Parathyroid adenoma (tissue), 2 donors: ENCODE results near the gene CIART.
"Not testable (repeated sequence)": the region's sequence is repeated elsewhere in the genome, so short reads cannot be mapped to it uniquely, and the experiment has no call there.

Experiments used
- H2AFZ ChIP-seq: fragments of 300-600 bp; sonication (generic); one replicate; pipeline ENCODE4 v1.7.0; 2017; ENCODE audit warnings: antibody characterized with exemption, mild to moderate bottlenecking
- H3K27ac ChIP-seq: fragments of 300-600 bp; sonication (generic); one replicate; pipeline ENCODE4 v1.7.0; 2017
- H3K27me3 ChIP-seq: fragments of 300-600 bp; sonication (generic); one replicate; pipeline ENCODE4 v1.7.0; 2017; ENCODE audit warnings: low read length; ENCODE audit not compliant: control insufficient read depth, insufficient read depth
- H3K36me3 ChIP-seq: fragments of 300-600 bp; sonication (generic); one replicate; pipeline ENCODE4 v1.7.0; 2017; ENCODE audit warnings: low read length; ENCODE audit not compliant: control insufficient read depth, insufficient read depth
- H3K4me1 ChIP-seq: fragments of 300-600 bp; sonication (generic); one replicate; pipeline ENCODE4 v1.7.0; 2017; ENCODE audit warnings: control low read depth
- H3K4me2 ChIP-seq: fragments of 300-600 bp; sonication (generic); one replicate; pipeline ENCODE4 v1.7.0; 2017; ENCODE audit warnings: low read length
- H3K4me3 ChIP-seq: fragments of 300-600 bp; sonication (generic); one replicate; pipeline ENCODE4 v1.7.0; 2017; ENCODE audit warnings: low read depth, low read length
- H3K79me2 ChIP-seq: fragments of 300-600 bp; sonication (generic); one replicate; pipeline ENCODE4 v1.7.0; 2017; ENCODE audit warnings: control low read depth
- H3K9ac ChIP-seq: fragments of 300-600 bp; sonication (generic); one replicate; pipeline ENCODE4 v1.7.0; 2017; ENCODE audit warnings: mild to moderate bottlenecking
- H3K9me3 ChIP-seq: fragments of 300-600 bp; sonication (generic); one replicate; pipeline ENCODE4 v1.7.0; 2017; ENCODE audit warnings: low read length; ENCODE audit not compliant: control insufficient read depth
- TF ChIP-seq, protein P1 (sequence below): fragments of 300-600 bp; sonication (generic); IDR thresholded peaks from one replicate; pipeline ENCODE4 v1.7.0; 2017; ENCODE audit warnings: antibody characterized with exemption, mild to moderate bottlenecking
- donor health status: primary hyperparathyroidism.

CIART gene

DNA sequence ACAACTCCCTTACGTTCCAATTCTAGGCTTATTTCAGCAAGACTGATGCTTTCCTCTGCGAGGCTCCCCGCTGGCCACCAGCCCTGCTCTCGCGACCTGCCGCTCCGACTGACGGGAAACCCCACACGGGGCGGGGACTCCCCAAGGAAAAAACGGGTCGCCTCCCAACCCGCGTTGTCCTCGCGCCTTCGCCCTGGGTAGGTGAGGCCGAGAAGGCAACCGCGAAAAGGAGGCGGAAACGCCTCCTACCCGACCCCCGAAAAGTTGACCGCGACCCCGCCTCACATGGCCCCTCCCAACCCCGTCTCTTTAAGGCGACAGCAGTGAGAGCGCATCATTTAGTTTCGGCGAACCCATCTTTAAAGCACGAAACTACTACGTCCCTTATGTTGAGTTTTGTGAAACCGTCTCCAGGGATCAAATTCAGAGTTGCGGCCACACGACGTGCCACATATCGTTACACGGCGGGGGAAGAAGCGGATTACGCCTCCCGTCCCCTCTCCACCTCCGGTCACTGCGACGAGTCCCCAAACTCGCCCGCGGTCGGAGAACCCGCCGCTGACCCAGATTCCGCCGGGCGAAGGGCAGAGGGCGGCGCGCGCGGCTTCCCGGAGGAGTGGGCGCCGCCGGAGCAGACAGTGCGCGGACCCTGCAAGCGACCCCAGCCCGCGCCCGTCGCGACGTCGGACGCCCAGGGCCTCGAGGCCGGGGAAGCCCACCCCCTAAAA lies 47.6 kb upstream of the CIART start:
- H3K4me2 ChIP-seq: peak overlapping the region; percentile 90
- H3K27me3 ChIP-seq: no peaks in the 10 kb centered on the region
- peak overlapping the region; percentile 94 for H3K4me3 ChIP-seq
- H3K4me1 ChIP-seq: peaks cover 2% of the 10 kb centered on the region
- peak overlapping the region; percentile 87 for H3K9ac ChIP-seq
- H3K27ac ChIP-seq: peak overlapping the region; percentile 95
- H3K36me3 ChIP-seq: no peaks in the 10 kb centered on the region
- no peaks in the 10 kb centered on the region for H3K79me2 ChIP-seq
- peak overlapping the region; percentile 83 for H2AFZ ChIP-seq
- TF ChIP-seq, protein P1, sequence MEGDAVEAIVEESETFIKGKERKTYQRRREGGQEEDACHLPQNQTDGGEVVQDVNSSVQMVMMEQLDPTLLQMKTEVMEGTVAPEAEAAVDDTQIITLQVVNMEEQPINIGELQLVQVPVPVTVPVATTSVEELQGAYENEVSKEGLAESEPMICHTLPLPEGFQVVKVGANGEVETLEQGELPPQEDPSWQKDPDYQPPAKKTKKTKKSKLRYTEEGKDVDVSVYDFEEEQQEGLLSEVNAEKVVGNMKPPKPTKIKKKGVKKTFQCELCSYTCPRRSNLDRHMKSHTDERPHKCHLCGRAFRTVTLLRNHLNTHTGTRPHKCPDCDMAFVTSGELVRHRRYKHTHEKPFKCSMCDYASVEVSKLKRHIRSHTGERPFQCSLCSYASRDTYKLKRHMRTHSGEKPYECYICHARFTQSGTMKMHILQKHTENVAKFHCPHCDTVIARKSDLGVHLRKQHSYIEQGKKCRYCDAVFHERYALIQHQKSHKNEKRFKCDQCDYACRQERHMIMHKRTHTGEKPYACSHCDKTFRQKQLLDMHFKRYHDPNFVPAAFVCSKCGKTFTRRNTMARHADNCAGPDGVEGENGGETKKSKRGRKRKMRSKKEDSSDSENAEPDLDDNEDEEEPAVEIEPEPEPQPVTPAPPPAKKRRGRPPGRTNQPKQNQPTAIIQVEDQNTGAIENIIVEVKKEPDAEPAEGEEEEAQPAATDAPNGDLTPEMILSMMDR: no peak
- no peaks in the 10 kb centered on the region for H3K9me3 ChIP-seq

DNA sequence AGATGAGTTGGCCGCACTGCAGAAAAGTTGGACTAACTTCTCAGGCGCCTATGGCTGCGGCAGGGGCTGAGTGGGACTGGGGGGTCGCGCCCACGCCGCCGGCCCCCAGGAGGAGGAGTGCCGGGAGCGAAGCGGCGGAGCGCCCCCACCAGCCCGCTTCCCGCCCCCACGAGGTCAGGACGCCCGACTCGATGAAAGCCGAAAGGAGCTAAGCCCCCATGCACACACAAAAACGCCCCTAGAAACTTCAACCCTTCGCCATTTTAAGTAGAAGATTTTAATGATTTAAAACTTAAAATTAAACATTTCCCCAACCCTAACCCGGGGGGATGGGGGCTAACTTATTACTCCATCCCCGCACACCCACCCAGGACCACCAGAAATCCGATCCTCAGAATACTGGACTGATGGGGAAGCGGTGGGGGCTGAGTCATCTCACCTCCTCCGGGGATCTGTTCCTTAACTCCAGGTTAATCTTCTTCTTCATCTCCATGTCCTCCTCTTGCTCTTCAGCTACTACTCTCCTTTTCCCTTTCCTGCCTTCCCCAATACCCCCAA lies 47.0 kb upstream of the CIART start:
- H2AFZ ChIP-seq: peak overlapping the region; percentile 83
- no peaks in the 10 kb centered on the region for H3K79me2 ChIP-seq
- no peaks in the 10 kb centered on the region for H3K36me3 ChIP-seq
- H3K27ac ChIP-seq: peak overlapping the region; percentile 95
- TF ChIP-seq, protein P1: no peak
- H3K4me2 ChIP-seq: peak overlapping the region; percentile 90
- peak overlapping the region; percentile 94 for H3K4me3 ChIP-seq
- H3K4me1 ChIP-seq: peaks cover 2% of the 10 kb centered on the region
- peak overlapping the region; percentile 87 for H3K9ac ChIP-seq
- no peaks in the 10 kb centered on the region for H3K27me3 ChIP-seq
- H3K9me3 ChIP-seq: no peaks in the 10 kb centered on the region

DNA sequence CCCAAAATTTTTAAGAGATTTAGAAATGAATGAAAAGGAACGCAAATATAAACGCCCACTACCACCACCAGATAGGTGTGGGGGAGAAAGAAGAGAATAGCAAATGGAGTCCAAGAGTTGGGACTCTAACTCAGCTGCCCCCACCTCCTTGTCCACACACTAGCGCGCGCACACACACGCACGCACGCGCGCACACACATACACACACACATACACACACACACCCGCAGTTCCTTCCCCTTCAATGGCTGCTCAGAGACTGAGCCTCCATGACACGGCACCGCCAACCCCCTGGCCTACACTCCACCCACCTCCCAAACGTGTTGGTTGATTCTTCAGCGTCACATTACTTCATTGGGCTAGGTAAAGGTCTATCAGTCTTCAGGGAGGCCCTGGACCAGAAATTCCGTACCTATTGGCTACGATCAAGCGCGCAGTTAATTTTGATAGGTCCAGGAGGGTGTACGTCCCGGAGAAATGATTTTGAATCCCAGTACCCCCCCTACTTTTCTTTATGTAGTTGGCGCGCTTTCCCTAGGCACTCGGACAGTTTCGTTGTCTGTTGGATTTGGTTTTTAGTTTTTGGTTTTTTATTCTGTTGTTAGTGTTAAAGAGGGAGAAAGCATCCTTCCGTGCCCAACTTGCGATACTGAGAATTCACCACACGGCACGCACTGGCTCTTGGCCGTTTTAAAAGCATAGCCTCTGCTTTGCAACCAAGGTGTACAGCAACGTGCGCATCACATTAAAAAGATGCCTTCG lies 46.3 kb upstream of the CIART start, which contains the start of gene ANP32E:
Gene ANP32E (minus strand): TSS at position 261 of the 762 bp plus-strand sequence. CDS start 326 bp downstream, outside the sequence.
- TF ChIP-seq, protein P1: no peak
- Histone ChIP-seq H3K27ac (peak within 1 kb of the TSS; percentile 95), H3K9ac (peak within 1 kb of the TSS; percentile 87), H3K79me2 (no peaks in the 10 kb centered on the region), H3K4me3 (peak within 1 kb of the TSS; percentile 94), H3K4me1 (peaks cover 2% of the 10 kb centered on the region), H2AFZ (peak within 1 kb of the TSS; percentile 83), H3K36me3 (no peaks in the 10 kb centered on the region), H3K9me3 (no peaks in the 10 kb centered on the region), H3K4me2 (peak within 1 kb of the TSS; percentile 90), H3K27me3 (no peaks in the 10 kb centered on the region)

DNA sequence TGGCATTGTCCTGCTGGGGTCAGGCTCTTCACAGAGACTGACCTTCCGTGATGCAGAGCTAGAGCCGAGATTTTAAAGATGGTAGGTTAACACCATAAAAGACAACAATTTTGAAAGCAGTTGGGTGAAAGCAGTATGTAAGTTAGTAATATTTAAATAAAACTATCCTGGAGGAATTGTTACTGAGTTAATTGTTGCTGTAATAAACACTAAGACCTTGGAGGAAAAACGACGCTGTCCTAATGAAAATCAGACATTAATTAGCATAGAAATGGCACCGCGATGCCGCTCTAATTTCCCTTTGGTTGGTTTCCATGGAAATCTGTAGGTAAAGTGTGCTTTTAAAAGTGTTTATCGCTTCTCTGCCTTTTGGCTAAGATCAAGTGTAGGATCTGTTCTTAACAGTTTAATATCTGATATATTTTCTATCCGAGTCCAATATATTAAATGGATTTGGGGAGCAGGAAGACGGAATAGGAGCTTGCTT lies 45.7 kb upstream of the CIART start:
- Histone ChIP-seq H2AFZ (peak overlapping the region; percentile 72), H3K79me2 (no peaks in the 10 kb centered on the region), H3K9me3 (no peaks in the 10 kb centered on the region), H3K4me1 (peaks cover 2% of the 10 kb centered on the region), H3K36me3 (no peaks in the 10 kb centered on the region), H3K4me3 (peak overlapping the region; percentile 94), H3K9ac (no peak overlapping the region), H3K4me2 (peak overlapping the region; percentile 72), H3K27ac (peak overlapping the region; percentile 3), H3K27me3 (no peaks in the 10 kb centered on the region)
- TF ChIP-seq, protein P1: no peak

DNA sequence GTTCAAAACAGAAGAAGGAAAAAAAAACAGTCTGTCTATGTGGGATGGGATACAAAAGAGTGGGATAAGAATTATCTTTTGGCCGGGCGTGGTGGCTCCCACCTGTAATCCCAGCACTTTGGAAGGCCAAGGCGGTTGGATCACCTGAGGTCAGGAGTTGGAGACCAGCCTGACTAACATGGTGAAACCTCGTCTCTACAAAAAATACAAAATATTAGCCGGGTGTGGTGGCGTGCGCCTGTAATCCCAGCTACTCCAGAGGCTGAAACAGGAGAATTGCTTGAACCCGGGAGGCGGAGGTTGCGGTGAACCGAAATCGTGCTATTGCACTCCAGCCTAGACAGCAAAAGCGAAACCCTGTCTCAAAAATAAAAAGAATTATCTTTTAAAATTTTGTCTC lies 45.2 kb upstream of the CIART start:
- not testable (repeated sequence) for H3K4me3 ChIP-seq, H2AFZ ChIP-seq, H3K4me1 ChIP-seq, H3K27me3 ChIP-seq, H3K79me2 ChIP-seq, H3K9ac ChIP-seq, H3K27ac ChIP-seq, H3K9me3 ChIP-seq, H3K36me3 ChIP-seq, H3K4me2 ChIP-seq
